ENCODE results near the gene FCF1.

- no peak for TF ChIP-seq CTCF (IDR thresholded peaks at IDR 0.05 in 8 of 11, conservative IDR thresholded peaks at IDR 0.05 in 3 of 11)
- TF ChIP-seq POLR2A (IDR thresholded peaks at IDR 0.05): no peak
- no peak for TF ChIP-seq POLR2AphosphoS5 (IDR thresholded peaks at IDR 0.05)
These were observed 73.9 kb downstream of the FCF1 start for GRCh38 chr14:74786796-74787315.

All from spleen (tissue), 7 donors.